ENCODE measurements around the gene PBX3. TPM values are rescaled to one million over a fixed set of nuclear protein-coding genes. Genes with fewer than 3 reads are reported as not detected.

Gene PBX3
- total RNA-seq, 1 donor from 2014 or later: 71.6 TPM

GRCh38 chr9:125705893-125706292, 41.3 kb upstream of the PBX3 start:
- no peaks in the 10 kb centered on the region for H3K27me3 Mint-ChIP-seq (ENCODE audit: low read depth)
- H3K4me3 Mint-ChIP-seq: peak overlapping the region; percentile 84
- H3K4me1 Mint-ChIP-seq: peaks cover 26% of the 10 kb centered on the region
- peaks cover 3% of the 10 kb centered on the region for H3K9me3 Mint-ChIP-seq
- no peak for DNase-seq (ENCODE audit: low read depth, low spot score)
- TF ChIP-seq CTCF (conservative IDR thresholded peaks at IDR 0.05): no peak
- H3K36me3 Mint-ChIP-seq (ENCODE audit: low read depth): no peaks in the 10 kb centered on the region
- peak overlapping the region; percentile 40 for H3K27ac Mint-ChIP-seq (ENCODE audit: unreplicated experiment)

- DNase-seq (ENCODE audit: low read depth, low spot score): peak; percentile 95
- TF ChIP-seq CTCF (conservative IDR thresholded peaks at IDR 0.05): no peak
- Mint-ChIP-seq H3K4me1 (peaks cover 20% of the 10 kb centered on the region), H3K4me3 (peak within 1 kb of the TSS; percentile 84), H3K9me3 (peaks cover 3% of the 10 kb centered on the region), H3K27ac (ENCODE audit: unreplicated experiment) (no peak within 1 kb of the TSS), H3K27me3 (ENCODE audit: low read depth) (no peaks in the 10 kb centered on the region), H3K36me3 (ENCODE audit: low read depth) (no peaks in the 10 kb centered on the region)
These were observed 40.3 kb upstream of the PBX3 start, which contains the start of gene MAPKAP1 for GRCh38 chr9:125706651-125707471. Gene MAPKAP1, minus strand, starts transcription at chr9:125707208. Its CDS starts 34,634 bp downstream, at chr9:125672574.

- Mint-ChIP-seq H3K9me3 (peaks cover 3% of the 10 kb centered on the region), H3K36me3 (ENCODE audit: low read depth) (no peaks in the 10 kb centered on the region), H3K4me1 (peaks cover 19% of the 10 kb centered on the region), H3K4me3 (peak overlapping the region; percentile 84), H3K27me3 (ENCODE audit: low read depth) (no peaks in the 10 kb centered on the region), H3K27ac (ENCODE audit: unreplicated experiment) (no peak overlapping the region)
- TF ChIP-seq CTCF (conservative IDR thresholded peaks at IDR 0.05): no peak
- DNase-seq (ENCODE audit: low read depth, low spot score): no peak
These were observed 39.7 kb upstream of the PBX3 start for GRCh38 chr9:125707472-125707804.

- TF ChIP-seq CTCF (conservative IDR thresholded peaks at IDR 0.05): no peak
- no peak for DNase-seq (ENCODE audit: low read depth, low spot score)
- no peaks in the 10 kb centered on the region for H3K4me1 Mint-ChIP-seq
- no peaks in the 10 kb centered on the region for H3K9me3 Mint-ChIP-seq
- H3K4me3 Mint-ChIP-seq: no peak overlapping the region
- H3K36me3 Mint-ChIP-seq (ENCODE audit: low read depth): no peaks in the 10 kb centered on the region
- peaks cover 2% of the 10 kb centered on the region for H3K27me3 Mint-ChIP-seq (ENCODE audit: low read depth)
- H3K27ac Mint-ChIP-seq (ENCODE audit: unreplicated experiment): no peak overlapping the region
These were observed 20.6 kb upstream of the PBX3 start for GRCh38 chr9:125726456-125727132.

- no peak for TF ChIP-seq CTCF (conservative IDR thresholded peaks at IDR 0.05)
- H3K27me3 Mint-ChIP-seq (ENCODE audit: low read depth): peaks cover 2% of the 10 kb centered on the region
- peaks cover 7% of the 10 kb centered on the region for H3K4me1 Mint-ChIP-seq
These were observed 17.0 kb upstream of the PBX3 start for GRCh38 chr9:125730168-125730567.

More at GRCh38 chr9:125730168-125730567, 17.0 kb upstream of the PBX3 start:
- Mint-ChIP-seq H3K27ac (ENCODE audit: unreplicated experiment) (no peak overlapping the region), H3K4me3 (no peak overlapping the region), H3K36me3 (ENCODE audit: low read depth) (no peaks in the 10 kb centered on the region), H3K9me3 (no peaks in the 10 kb centered on the region)
- no peak for DNase-seq (ENCODE audit: low read depth, low spot score)
